ENCODE measurements around the gene MAPK1. TPM values are rescaled to one million over a fixed set of nuclear protein-coding genes. Genes with fewer than 3 reads are reported as not detected.
"Not testable (repeated sequence)": the region's sequence is repeated elsewhere in the genome, so short reads cannot be mapped to it uniquely, and the experiment has no call there.

The MAPK1 gene
- total RNA-seq, 6 donors from 2014 or later: 50.2 to 180 (median 65.9) TPM

- Histone ChIP-seq H3K9me3 (no peaks in the 10 kb centered on the region), H3K27me3 (no peaks in the 10 kb centered on the region), H3K4me3 (no peak overlapping the region), H3K4me1 (no peaks in the 10 kb centered on the region), H3K27ac (no peak overlapping the region), H3K36me3 (no peaks in the 10 kb centered on the region)
- TF ChIP-seq EP300 (IDR thresholded peaks at IDR 0.05) (no peak), CTCF (IDR thresholded peaks at IDR 0.05) (no peak), POLR2AphosphoS5 (IDR thresholded peaks at IDR 0.05) (no peak), POLR2A (IDR thresholded peaks at IDR 0.05) (no peak)
- DNase-seq (no peak), ATAC-seq (ENCODE audit: low FRiP score in 2 of 2) (no peak)
- WGBS, 2 donors: 86 to 96% methylated on average over 2 of the region's 2 CpGs
Measured at GRCh38 chr22:21909871-21910270, 42.4 kb upstream of the MAPK1 start.

- H3K9me3 ChIP-seq: no peaks in the 10 kb centered on the region
- DNase-seq: no peak
- H3K27ac ChIP-seq: no peak overlapping the region
- H3K36me3 ChIP-seq: peaks cover 0 to 4% (median 0%) of the 10 kb centered on the region in 4 donors
- ATAC-seq (ENCODE audit: low FRiP score in 2 of 2): no peak
- TF ChIP-seq POLR2A (IDR thresholded peaks at IDR 0.05) (no peak), CTCF (IDR thresholded peaks at IDR 0.05) (no peak), EP300 (IDR thresholded peaks at IDR 0.05) (no peak), POLR2AphosphoS5 (IDR thresholded peaks at IDR 0.05) (no peak)
- no peaks in the 10 kb centered on the region for H3K27me3 ChIP-seq
- 92 to 93% methylated on average over 7 of the region's 7 CpGs for WGBS, 2 donors
- no peak overlapping the region for H3K4me3 ChIP-seq
- H3K4me1 ChIP-seq: no peaks in the 10 kb centered on the region
Measured at GRCh38 chr22:21907638-21908522, 40.4 kb upstream of the MAPK1 start.

GRCh38 chr22:21905234-21905633 lies 37.8 kb upstream of the MAPK1 start:
- H3K27me3 ChIP-seq; H3K4me3 ChIP-seq; H3K4me1 ChIP-seq; H3K9me3 ChIP-seq; ATAC-seq (ENCODE audit: low FRiP score in 2 of 2); H3K36me3 ChIP-seq; DNase-seq; H3K27ac ChIP-seq: not testable (repeated sequence)
- WGBS, 2 donors: 96 to 97% methylated on average over 11 of the region's 11 CpGs

GRCh38 chr22:21904250-21904789 lies 36.9 kb upstream of the MAPK1 start:
- Histone ChIP-seq H3K4me1 (no peaks in the 10 kb centered on the region), H3K36me3 (peaks cover 0 to 4% (median 0%) of the 10 kb centered on the region in 4 donors), H3K9me3 (no peaks in the 10 kb centered on the region), H3K4me3 (no peak overlapping the region), H3K27ac (no peak overlapping the region), H3K27me3 (no peaks in the 10 kb centered on the region)
- TF ChIP-seq POLR2AphosphoS5 (IDR thresholded peaks at IDR 0.05): no peak
- TF ChIP-seq EP300 (IDR thresholded peaks at IDR 0.05): no peak
- no peak for TF ChIP-seq POLR2A (IDR thresholded peaks at IDR 0.05)
- no peak for TF ChIP-seq CTCF (IDR thresholded peaks at IDR 0.05)
- ATAC-seq (ENCODE audit: low FRiP score in 2 of 2) (no peak), DNase-seq (no peak)
- WGBS, 2 donors: 100% methylated on average over 4 of the region's 4 CpGs

- H3K4me1 ChIP-seq: no peaks in the 10 kb centered on the region
- no peak for DNase-seq
- H3K27me3 ChIP-seq: no peaks in the 10 kb centered on the region
- WGBS, 2 donors: 92 to 93% methylated on average over 4 of the region's 4 CpGs
- TF ChIP-seq POLR2A (IDR thresholded peaks at IDR 0.05): no peak
- no peak for TF ChIP-seq CTCF (IDR thresholded peaks at IDR 0.05)
- TF ChIP-seq EP300 (IDR thresholded peaks at IDR 0.05): no peak
- no peak for TF ChIP-seq POLR2AphosphoS5 (IDR thresholded peaks at IDR 0.05)
- no peak for ATAC-seq (ENCODE audit: low FRiP score in 2 of 2)
- no peak overlapping the region for H3K4me3 ChIP-seq
- H3K27ac ChIP-seq: no peak overlapping the region
- no peaks in the 10 kb centered on the region for H3K9me3 ChIP-seq
- H3K36me3 ChIP-seq: peaks cover 0 to 4% (median 0%) of the 10 kb centered on the region in 4 donors
Measured at GRCh38 chr22:21903283-21903682, 35.8 kb upstream of the MAPK1 start.

Measured in upper lobe of left lung (tissue), 6 donors.